Epithelial cell of proximal tubule (primary cell): ENCODE data around the gene ERMN. TPM values are rescaled to one million over a fixed set of nuclear protein-coding genes. Genes with fewer than 3 reads are reported as not detected.
"Not testable (repeated sequence)": the region's sequence is repeated elsewhere in the genome, so short reads cannot be mapped to it uniquely, and the experiment has no call there.

Experiments used
- DNase-seq: peaks from one replicate; pipeline ENCODE4 v3.0.0-alpha.2; 2011; ENCODE audit warnings: low read depth
- H3K4me3 ChIP-seq: 2 replicates; pipeline ENCODE4 v1.5.1; 2011; ENCODE audit warnings: low read depth, mild to moderate bottlenecking, low read length
- CTCF ChIP-seq: conservative IDR thresholded peaks from 2 replicates; pipeline ENCODE4 v1.5.1; 2012; ENCODE audit warnings: low read depth, mild to moderate bottlenecking, low read length
- total RNA-seq: library from RNA; depleted of rRNA; stranded (reverse); fragments of >200 nt; gene quantifications from 2 replicates; pipeline ENCODE4 v1.2.3, GENCODE V29; 2015

ERMN gene
- total RNA-seq, 1 donor from 2014 or later = not detected

- TF ChIP-seq CTCF = no peak
- no peak for DNase-seq
- H3K4me3 ChIP-seq = no peak overlapping the region
Observed at GRCh38 chr2:157361526-157361925, 35.9 kb upstream of the ERMN start.

DNA sequence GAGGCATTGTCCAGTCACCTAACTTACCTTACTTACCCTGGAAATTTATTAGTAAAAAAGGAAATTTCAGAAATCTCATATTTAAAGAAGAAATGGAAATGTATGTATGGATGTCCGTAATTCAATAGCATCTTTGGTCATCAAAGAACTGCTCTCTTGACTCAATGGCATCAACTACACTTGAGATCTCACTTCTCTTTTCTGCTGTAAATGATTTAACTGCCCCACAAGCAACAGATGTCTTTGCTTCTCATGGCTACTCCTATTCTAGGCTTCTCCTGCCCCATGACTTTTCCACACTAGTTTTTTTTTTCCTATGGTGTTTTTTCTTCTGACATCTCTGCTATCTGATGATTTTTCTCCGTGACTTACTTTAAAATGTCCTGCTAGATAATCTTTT, 34.0 kb upstream of the ERMN start:
- no peak for TF ChIP-seq CTCF
- no peak for DNase-seq
- no peak overlapping the region for H3K4me3 ChIP-seq

DNA sequence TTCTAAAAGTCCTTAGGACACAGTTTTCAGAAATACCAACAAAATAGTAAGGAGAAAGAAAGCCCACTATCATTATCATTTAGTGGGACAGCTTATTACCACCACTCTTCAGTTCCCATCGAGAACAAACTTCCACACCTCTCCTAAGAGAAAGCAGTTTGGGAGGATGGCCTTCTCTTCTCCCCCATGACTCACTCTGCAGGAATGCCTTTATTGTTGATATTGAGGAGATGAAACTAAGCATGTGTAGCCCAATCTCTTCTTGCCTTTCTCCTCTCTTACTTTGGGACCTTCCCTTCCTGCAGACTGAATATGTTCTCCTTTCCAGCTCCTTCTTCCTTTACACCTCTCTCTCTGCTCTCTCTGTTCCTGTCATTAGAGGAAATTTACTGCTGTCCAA, 30.0 kb upstream of the ERMN start:
- no peak for DNase-seq
- TF ChIP-seq CTCF = no peak
- no peak overlapping the region for H3K4me3 ChIP-seq

DNA sequence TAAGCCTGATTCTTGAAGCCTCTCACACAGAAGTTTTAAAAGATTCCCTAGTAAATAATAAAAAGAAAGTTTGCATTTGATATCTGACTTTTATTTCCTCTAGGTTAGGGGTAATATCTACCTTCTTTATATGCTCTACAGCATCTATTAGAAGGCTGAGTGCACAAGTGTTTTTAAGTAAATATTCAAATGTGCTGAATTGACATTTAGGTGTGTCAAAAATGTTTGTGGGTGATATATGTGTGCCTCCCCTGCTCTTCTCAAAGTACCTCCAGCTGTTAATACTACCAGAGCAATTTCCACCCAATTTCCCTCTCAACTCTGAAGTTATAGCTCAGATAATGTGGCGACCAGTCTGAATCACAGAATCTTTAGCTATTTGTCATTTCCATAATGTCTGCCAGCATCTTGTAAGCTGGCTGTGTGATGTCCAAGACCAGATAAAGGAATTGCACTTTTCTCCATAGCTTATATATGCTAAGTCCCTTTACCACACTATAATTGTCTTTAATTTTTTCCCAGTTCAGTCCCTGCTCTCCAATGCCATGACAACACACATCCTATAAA, 24.4 kb upstream of the ERMN start:
- TF ChIP-seq CTCF = no peak
- H3K4me3 ChIP-seq = no peak overlapping the region
- no peak for DNase-seq

- TF ChIP-seq CTCF = no peak
- H3K4me3 ChIP-seq = no peak overlapping the region
- no peak for DNase-seq
Observed at GRCh38 chr2:157348291-157348921, 22.8 kb upstream of the ERMN start.

DNA sequence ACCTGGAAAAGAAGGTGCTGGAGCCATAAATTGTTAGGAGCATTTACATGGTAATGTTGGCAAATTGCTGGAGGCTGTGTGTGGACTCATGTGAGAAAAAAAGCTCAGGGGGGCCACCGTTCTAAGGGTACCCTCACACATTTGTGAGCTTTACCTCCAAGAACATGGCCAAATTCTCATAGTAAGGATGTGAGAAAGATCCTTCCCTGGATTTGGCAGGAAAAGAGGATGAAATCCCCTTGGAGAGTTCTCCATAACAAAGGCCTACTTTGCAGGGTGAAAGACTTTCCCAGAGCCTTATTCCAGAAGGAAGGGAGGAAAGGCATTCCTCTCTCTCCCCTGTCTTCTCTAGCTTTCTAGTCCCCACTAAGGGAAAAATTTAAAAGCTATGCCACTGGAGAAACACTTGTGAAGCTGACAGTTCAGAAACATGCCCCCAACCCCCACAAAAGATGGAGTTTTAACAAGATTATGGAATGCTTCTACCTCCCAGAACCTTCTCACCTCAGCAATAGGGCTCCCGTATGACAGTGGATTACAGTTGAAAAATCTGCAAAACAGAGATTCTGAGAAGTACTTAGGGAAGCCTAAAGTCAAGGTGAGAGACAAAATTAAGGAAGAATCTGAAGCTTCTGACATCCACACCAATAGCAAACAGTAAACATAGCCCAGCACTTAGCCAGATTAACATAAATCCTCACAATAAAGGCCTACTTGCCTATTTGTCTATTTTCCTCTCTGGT, 20.2 kb upstream of the ERMN start:
- no peak for TF ChIP-seq CTCF
- H3K4me3 ChIP-seq = no peak overlapping the region

GRCh38 chr2:157341381-157341780, 15.8 kb upstream of the ERMN start:
- DNase-seq, H3K4me3 ChIP-seq: not testable (repeated sequence)

More for the DNA sequence above, 20.2 kb upstream of the ERMN start:
- DNase-seq = no peak
